ENCODE results near the gene GLYR1.

The GLYR1 gene

GRCh38 chr16:4799171-4799855, 47.8 kb downstream of the GLYR1 start:
- WGBS, 2 experiments = 95 to 96% methylated on average over 19 of the region's 19 CpGs

GRCh38 chr16:4798456-4798855, 48.6 kb downstream of the GLYR1 start:
- Histone ChIP-seq H3K36me3 (ENCODE audit: control insufficient read depth, insufficient read depth, low read length) (peaks cover 5% of the 10 kb centered on the region), H3K27ac (ENCODE audit: insufficient read depth, low read depth, low read length, poor library complexity, severe bottlenecking) (no peak overlapping the region), H3K4me3 (ENCODE audit: insufficient read depth, low read depth, low read length) (no peak overlapping the region), H3K27me3 (ENCODE audit: control insufficient read depth, insufficient read depth, low read length, poor library complexity, severe bottlenecking) (no peaks in the 10 kb centered on the region), H3K9me3 (ENCODE audit: control insufficient read depth, low read length) (no peaks in the 10 kb centered on the region), H3K4me1 (ENCODE audit: control insufficient read depth, insufficient read depth, low read length) (peaks cover 3% of the 10 kb centered on the region)
- WGBS, 2 experiments = 90 to 93% methylated on average over 16 of the region's 16 CpGs

More at GRCh38 chr16:4799171-4799855, 47.8 kb downstream of the GLYR1 start:
- H3K27ac ChIP-seq (ENCODE audit: insufficient read depth, low read depth, low read length, poor library complexity, severe bottlenecking) = no peak overlapping the region
- H3K4me1 ChIP-seq (ENCODE audit: control insufficient read depth, insufficient read depth, low read length) = peaks cover 12% of the 10 kb centered on the region
- no peak overlapping the region for H3K4me3 ChIP-seq (ENCODE audit: insufficient read depth, low read depth, low read length)
- H3K9me3 ChIP-seq (ENCODE audit: control insufficient read depth, low read length) = no peaks in the 10 kb centered on the region
- H3K27me3 ChIP-seq (ENCODE audit: control insufficient read depth, insufficient read depth, low read length, poor library complexity, severe bottlenecking) = no peaks in the 10 kb centered on the region
- H3K36me3 ChIP-seq (ENCODE audit: control insufficient read depth, insufficient read depth, low read length) = peaks cover 7% of the 10 kb centered on the region

- Histone ChIP-seq H3K36me3 (ENCODE audit: control insufficient read depth, insufficient read depth, low read length) (peaks cover 5% of the 10 kb centered on the region), H3K27ac (ENCODE audit: insufficient read depth, low read depth, low read length, poor library complexity, severe bottlenecking) (no peak overlapping the region), H3K4me3 (ENCODE audit: insufficient read depth, low read depth, low read length) (no peak overlapping the region), H3K4me1 (ENCODE audit: control insufficient read depth, insufficient read depth, low read length) (no peaks in the 10 kb centered on the region), H3K9me3 (ENCODE audit: control insufficient read depth, low read length) (no peaks in the 10 kb centered on the region), H3K27me3 (ENCODE audit: control insufficient read depth, insufficient read depth, low read length, poor library complexity, severe bottlenecking) (no peaks in the 10 kb centered on the region)
- WGBS, 2 experiments = 95 to 96% methylated on average over 22 of the region's 22 CpGs
Measured at GRCh38 chr16:4797805-4798252, 49.3 kb downstream of the GLYR1 start.

GRCh38 chr16:4796982-4797804, 49.9 kb downstream of the GLYR1 start:
- no peaks in the 10 kb centered on the region for H3K4me1 ChIP-seq (ENCODE audit: control insufficient read depth, insufficient read depth, low read length)
- H3K36me3 ChIP-seq (ENCODE audit: control insufficient read depth, insufficient read depth, low read length) = peaks cover 5% of the 10 kb centered on the region
- H3K9me3 ChIP-seq (ENCODE audit: control insufficient read depth, low read length) = no peaks in the 10 kb centered on the region
- no peaks in the 10 kb centered on the region for H3K27me3 ChIP-seq (ENCODE audit: control insufficient read depth, insufficient read depth, low read length, poor library complexity, severe bottlenecking)
- H3K4me3 ChIP-seq (ENCODE audit: insufficient read depth, low read depth, low read length) = no peak overlapping the region
- H3K27ac ChIP-seq (ENCODE audit: insufficient read depth, low read depth, low read length, poor library complexity, severe bottlenecking) = no peak overlapping the region
- WGBS, 2 experiments = 91 to 94% methylated on average over 19 to 21 of the region's 21 CpGs

- H3K4me1 ChIP-seq (ENCODE audit: control insufficient read depth, insufficient read depth, low read length) = no peaks in the 10 kb centered on the region
- no peak overlapping the region for H3K4me3 ChIP-seq (ENCODE audit: insufficient read depth, low read depth, low read length)
- H3K9me3 ChIP-seq (ENCODE audit: control insufficient read depth, low read length) = no peaks in the 10 kb centered on the region
- 90 to 92% methylated on average over 30 of the region's 30 CpGs for WGBS, 2 experiments
- no peaks in the 10 kb centered on the region for H3K27me3 ChIP-seq (ENCODE audit: control insufficient read depth, insufficient read depth, low read length, poor library complexity, severe bottlenecking)
- H3K36me3 ChIP-seq (ENCODE audit: control insufficient read depth, insufficient read depth, low read length) = peaks cover 5% of the 10 kb centered on the region
- no peak overlapping the region for H3K27ac ChIP-seq (ENCODE audit: insufficient read depth, low read depth, low read length, poor library complexity, severe bottlenecking)
Measured at GRCh38 chr16:4795828-4796572, 51.1 kb downstream of the GLYR1 start.

- Histone ChIP-seq H3K27me3 (ENCODE audit: control insufficient read depth, insufficient read depth, low read length, poor library complexity, severe bottlenecking) (no peaks in the 10 kb centered on the region), H3K27ac (ENCODE audit: insufficient read depth, low read depth, low read length, poor library complexity, severe bottlenecking) (no peak within 1 kb of the TSS), H3K4me1 (ENCODE audit: control insufficient read depth, insufficient read depth, low read length) (no peaks in the 10 kb centered on the region), H3K36me3 (ENCODE audit: control insufficient read depth, insufficient read depth, low read length) (peaks cover 5% of the 10 kb centered on the region), H3K4me3 (ENCODE audit: insufficient read depth, low read depth, low read length) (no peak within 1 kb of the TSS), H3K9me3 (ENCODE audit: control insufficient read depth, low read length) (no peaks in the 10 kb centered on the region)
- 90 to 92% methylated on average over 14 of the region's 14 CpGs for WGBS, 2 experiments
Measured at GRCh38 chr16:4795181-4795827, 51.8 kb downstream of the GLYR1 start, which contains the start of gene SMIM22. SMIM22 (plus strand) TSS chr16:4795369; CDS start chr16:4795735, 366 bp downstream.

GRCh38 chr16:4792951-4793513, 54.1 kb downstream of the GLYR1 start:
- peaks cover 2% of the 10 kb centered on the region for H3K4me1 ChIP-seq (ENCODE audit: control insufficient read depth, insufficient read depth, low read length)
- H3K9me3 ChIP-seq (ENCODE audit: control insufficient read depth, low read length) = no peaks in the 10 kb centered on the region
- no peaks in the 10 kb centered on the region for H3K36me3 ChIP-seq (ENCODE audit: control insufficient read depth, insufficient read depth, low read length)
- no peak overlapping the region for H3K4me3 ChIP-seq (ENCODE audit: insufficient read depth, low read depth, low read length)
- no peak overlapping the region for H3K27ac ChIP-seq (ENCODE audit: insufficient read depth, low read depth, low read length, poor library complexity, severe bottlenecking)
- WGBS, 2 experiments = 83 to 86% methylated on average over 13 of the region's 13 CpGs
- H3K27me3 ChIP-seq (ENCODE audit: control insufficient read depth, insufficient read depth, low read length, poor library complexity, severe bottlenecking) = no peaks in the 10 kb centered on the region

- no peaks in the 10 kb centered on the region for H3K27me3 ChIP-seq (ENCODE audit: control insufficient read depth, insufficient read depth, low read length, poor library complexity, severe bottlenecking)
- WGBS, 2 experiments = 90 to 91% methylated on average over 10 of the region's 10 CpGs
- no peaks in the 10 kb centered on the region for H3K36me3 ChIP-seq (ENCODE audit: control insufficient read depth, insufficient read depth, low read length)
- H3K9me3 ChIP-seq (ENCODE audit: control insufficient read depth, low read length) = no peaks in the 10 kb centered on the region
- no peak overlapping the region for H3K27ac ChIP-seq (ENCODE audit: insufficient read depth, low read depth, low read length, poor library complexity, severe bottlenecking)
- peaks cover 6% of the 10 kb centered on the region for H3K4me1 ChIP-seq (ENCODE audit: control insufficient read depth, insufficient read depth, low read length)
- no peak overlapping the region for H3K4me3 ChIP-seq (ENCODE audit: insufficient read depth, low read depth, low read length)
Measured at GRCh38 chr16:4790871-4791270, 56.2 kb downstream of the GLYR1 start.

- WGBS, 2 experiments = 87 to 92% methylated on average over 10 of the region's 10 CpGs
- Histone ChIP-seq H3K4me1 (ENCODE audit: control insufficient read depth, insufficient read depth, low read length) (peaks cover 6% of the 10 kb centered on the region), H3K4me3 (ENCODE audit: insufficient read depth, low read depth, low read length) (no peak overlapping the region)
Measured at GRCh38 chr16:4790261-4790660, 56.8 kb downstream of the GLYR1 start.

More at GRCh38 chr16:4790261-4790660, 56.8 kb downstream of the GLYR1 start:
- no peaks in the 10 kb centered on the region for H3K27me3 ChIP-seq (ENCODE audit: control insufficient read depth, insufficient read depth, low read length, poor library complexity, severe bottlenecking)
- H3K9me3 ChIP-seq (ENCODE audit: control insufficient read depth, low read length) = no peaks in the 10 kb centered on the region
- H3K36me3 ChIP-seq (ENCODE audit: control insufficient read depth, insufficient read depth, low read length) = no peaks in the 10 kb centered on the region
- no peak overlapping the region for H3K27ac ChIP-seq (ENCODE audit: insufficient read depth, low read depth, low read length, poor library complexity, severe bottlenecking)

Measured in ectodermal cell (in vitro differentiated cells).